Fibroblast of villous mesenchyme (primary cell): ENCODE measurements around the gene FRRS1L. TPM values are rescaled to one million over a fixed set of nuclear protein-coding genes. Genes with fewer than 3 reads are reported as not detected.

Experiments used
- DNase-seq: peaks from one replicate; pipeline ENCODE4 v3.0.0-alpha.2; 2010; ENCODE audit warnings: low read depth
- H3K4me3 ChIP-seq: 2 replicates; pipeline ENCODE4 v1.5.1; 2011; ENCODE audit warnings: low read depth, mild to moderate bottlenecking, low read length
- CTCF ChIP-seq: IDR thresholded peaks from 2 replicates; pipeline ENCODE4 v1.5.1; 2012; ENCODE audit warnings: low read depth, mild to moderate bottlenecking, low read length; ENCODE audit not compliant: insufficient read depth
- total RNA-seq: library from RNA; depleted of rRNA; stranded (reverse); fragments of >200 nt; gene quantifications from 2 replicates; pipeline ENCODE4 v1.2.3, GENCODE V29; 2012

The FRRS1L gene
- total RNA-seq, 1 donor = not detected

GRCh38 chr9:109164042-109164441 lies 3.0 kb downstream of the FRRS1L start:
- no peak for DNase-seq
- H3K4me3 ChIP-seq = no peak overlapping the region
- TF ChIP-seq CTCF = no peak

- no peak for TF ChIP-seq CTCF
- no peak overlapping the region for H3K4me3 ChIP-seq
- no peak for DNase-seq
Measured at GRCh38 chr9:109163194-109163593, 3.9 kb downstream of the FRRS1L start.

- no peak overlapping the region for H3K4me3 ChIP-seq
- no peak for DNase-seq
- no peak for TF ChIP-seq CTCF
Measured at GRCh38 chr9:109162677-109163076, 4.4 kb downstream of the FRRS1L start.

GRCh38 chr9:109161471-109161870 lies 5.6 kb downstream of the FRRS1L start:
- no peak overlapping the region for H3K4me3 ChIP-seq
- no peak for TF ChIP-seq CTCF
- no peak for DNase-seq

- DNase-seq = no peak
- no peak for TF ChIP-seq CTCF
- H3K4me3 ChIP-seq = no peak overlapping the region
Measured at GRCh38 chr9:109159583-109159982, 7.5 kb downstream of the FRRS1L start.

- no peak for TF ChIP-seq CTCF
- no peak for DNase-seq
- no peak overlapping the region for H3K4me3 ChIP-seq
Measured at GRCh38 chr9:109158651-109159050, 8.4 kb downstream of the FRRS1L start.

- H3K4me3 ChIP-seq = no peak overlapping the region
- TF ChIP-seq CTCF = no peak
- no peak for DNase-seq
Measured at GRCh38 chr9:109156708-109157107, 10.3 kb downstream of the FRRS1L start.
